Activated CD8-positive, alpha-beta memory T cell treated with anti-CD3 and anti-CD28 coated beads, Interleukin-2, amount 50 U/mL, for 24 hours (primary cell): ENCODE data around the gene IMMP2L.

ENCODE experiments used
- DNase-seq: peaks from one replicate; pipeline ENCODE4 v3.0.0-alpha.2; 2020; ENCODE audit errors: extremely low read depth

IMMP2L gene

DNA sequence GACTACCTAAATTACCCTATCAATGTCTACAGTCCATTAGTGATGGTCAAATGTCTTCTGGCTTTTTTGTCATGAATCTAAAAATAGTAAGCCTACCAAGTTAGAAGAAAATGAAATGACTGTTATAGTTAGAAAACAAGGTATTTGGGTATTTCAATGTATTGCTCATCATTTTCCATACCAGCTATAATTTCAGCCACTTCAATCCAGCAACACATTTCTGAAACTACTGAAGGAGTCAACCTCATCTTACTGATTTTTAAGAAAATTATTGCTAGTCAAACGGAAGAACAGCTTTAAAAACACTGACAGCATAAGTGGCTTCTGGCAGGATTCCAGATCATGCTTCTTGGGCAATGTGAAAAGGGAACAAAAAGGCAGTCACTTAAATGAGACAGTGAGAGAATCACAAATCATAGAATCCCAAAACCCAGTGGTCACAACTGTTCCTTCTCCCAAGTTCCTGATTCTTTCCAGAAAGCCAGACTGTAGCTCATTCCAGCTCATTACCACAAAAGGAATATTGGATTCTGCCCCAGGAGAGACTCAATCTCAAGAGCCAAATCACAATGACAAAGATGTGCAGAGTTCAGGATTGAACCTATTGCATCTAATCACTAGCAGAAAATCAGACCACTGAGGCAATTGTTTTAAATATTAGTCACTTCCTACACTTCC, 532.6 kb downstream of the IMMP2L start:
- peak; percentile 30 for DNase-seq

DNA sequence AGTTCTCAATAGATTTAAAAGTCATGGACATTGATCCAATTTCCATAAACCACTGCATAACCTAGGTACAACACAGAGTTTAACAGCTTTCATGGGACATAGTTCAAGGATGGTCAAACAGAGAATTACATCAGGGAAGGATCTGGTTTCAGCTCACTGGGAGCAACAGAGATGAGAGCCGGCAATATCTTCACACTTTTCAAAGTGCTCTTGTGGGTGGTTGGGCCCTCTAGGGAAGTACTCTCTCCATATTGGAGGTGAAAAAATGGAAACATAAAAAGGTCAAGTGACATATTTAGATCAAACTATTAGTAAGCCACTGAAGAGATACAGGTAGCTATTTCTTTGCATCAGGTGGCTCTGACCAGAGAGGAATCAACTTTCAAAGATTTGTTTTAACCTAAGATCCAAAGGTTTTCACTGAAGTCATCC, 533.1 kb downstream of the IMMP2L start:
- DNase-seq = no peak

DNA sequence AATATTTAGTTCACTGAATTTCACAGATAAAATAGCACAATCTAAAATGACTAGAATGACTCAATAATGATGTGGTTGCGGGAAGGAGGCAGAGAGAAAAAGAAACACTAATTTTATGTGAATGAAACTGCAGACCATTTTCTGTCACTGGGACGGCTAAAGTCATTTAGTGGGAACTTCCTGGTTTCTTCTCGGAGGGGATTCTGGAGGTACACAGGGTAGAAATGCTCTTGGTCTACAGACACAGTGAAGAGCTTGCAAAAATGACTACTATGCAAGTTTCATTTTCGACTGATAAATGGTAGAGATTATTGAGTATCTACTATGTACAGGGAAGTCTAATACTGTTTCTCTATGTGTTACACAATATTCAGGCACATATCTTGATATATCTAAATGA, 534.9 kb downstream of the IMMP2L start:
- DNase-seq = no peak

DNA sequence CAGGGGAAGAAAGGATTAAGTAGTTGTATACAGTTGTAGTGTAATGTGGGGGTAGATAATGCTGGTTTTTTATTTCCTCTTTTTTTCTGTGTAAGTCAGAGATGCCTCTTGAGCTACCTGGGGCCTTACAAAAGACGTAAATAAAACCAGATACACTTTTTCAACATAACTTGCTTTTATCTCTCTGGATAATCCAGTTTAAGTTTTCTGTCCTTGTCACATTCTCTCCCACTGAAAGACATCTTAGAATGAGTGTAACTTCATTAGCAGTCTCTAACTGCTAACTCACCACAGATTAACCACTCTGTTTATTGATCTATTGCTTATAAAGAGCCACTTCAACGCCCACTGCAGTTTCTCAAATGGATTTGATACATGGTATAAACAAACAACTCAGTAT, 535.5 kb downstream of the IMMP2L start:
- DNase-seq = no peak

DNA sequence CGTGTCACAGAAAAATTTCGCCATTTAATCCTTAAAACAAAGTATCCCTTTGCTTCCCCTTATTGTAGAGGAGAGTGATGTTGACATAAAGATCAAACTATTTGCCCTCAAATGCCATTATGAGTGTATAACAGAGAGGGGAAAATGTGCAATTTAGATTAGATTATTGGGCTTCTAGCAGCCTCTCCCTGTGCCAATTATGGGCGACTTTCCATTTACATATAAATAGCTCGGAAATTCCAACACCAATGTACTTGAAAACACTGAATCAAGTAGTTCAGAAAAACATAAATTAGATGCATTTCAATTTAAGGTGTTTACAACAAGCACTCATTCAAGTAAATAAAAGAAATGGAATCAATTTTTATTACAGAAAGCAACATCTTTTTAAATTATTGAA, 535.9 kb downstream of the IMMP2L start:
- DNase-seq = no peak

DNA sequence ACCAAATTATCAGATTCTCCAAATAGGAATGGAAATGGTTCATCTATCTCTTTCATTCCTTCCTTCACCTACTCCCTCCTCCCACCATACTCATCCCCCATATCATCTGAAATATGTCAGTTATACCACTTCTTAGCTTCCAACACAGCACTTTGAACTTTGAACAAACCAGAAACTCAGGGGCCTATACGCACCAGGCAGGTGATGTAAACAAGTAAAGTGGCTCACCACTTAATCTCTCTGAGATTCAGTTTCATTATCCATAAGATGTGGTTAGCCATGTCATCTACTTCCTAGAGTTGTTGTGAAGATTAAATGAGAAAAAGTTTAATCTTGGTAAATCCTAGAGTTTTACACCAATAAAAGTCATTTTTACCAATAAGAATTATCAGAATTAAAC, 537.3 kb downstream of the IMMP2L start:
- no peak for DNase-seq

DNA sequence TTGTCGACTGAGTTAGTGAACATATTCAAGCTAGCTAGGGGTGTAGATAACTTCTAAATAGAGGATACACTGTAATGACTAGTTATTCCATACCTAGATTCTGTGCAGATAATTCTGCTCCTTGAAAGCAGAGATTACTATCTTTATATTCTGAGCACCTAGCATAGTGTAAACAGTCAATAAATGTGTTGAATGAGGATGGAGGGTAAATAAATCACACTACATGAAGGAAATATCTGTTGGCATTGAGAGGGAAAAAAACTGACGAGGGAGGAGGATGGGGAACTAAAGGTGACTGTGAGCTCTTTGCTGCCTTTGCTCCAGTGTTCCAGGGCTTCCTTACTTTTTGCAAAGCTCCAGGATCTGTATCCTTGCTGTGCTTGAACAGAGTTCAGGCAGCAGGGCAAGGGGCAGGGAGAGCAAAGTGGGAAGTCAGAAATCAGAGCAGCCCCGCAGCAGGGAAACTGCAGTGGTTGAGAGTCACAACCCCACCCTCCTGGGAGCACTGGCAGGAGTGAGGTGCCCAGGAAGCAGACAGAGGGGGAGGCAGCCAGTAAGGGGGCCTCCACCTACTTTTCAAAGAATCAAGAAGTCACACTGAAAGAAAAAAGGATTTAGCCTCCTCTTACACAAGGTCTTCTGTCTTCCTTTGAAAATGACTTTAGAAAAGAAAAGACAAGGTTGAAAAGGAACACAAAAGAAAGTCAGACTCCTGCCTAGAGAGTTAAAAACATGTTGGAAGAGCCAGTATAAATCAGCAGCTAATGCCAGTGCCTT, 543.1 kb downstream of the IMMP2L start:
- DNase-seq = no peak

DNA sequence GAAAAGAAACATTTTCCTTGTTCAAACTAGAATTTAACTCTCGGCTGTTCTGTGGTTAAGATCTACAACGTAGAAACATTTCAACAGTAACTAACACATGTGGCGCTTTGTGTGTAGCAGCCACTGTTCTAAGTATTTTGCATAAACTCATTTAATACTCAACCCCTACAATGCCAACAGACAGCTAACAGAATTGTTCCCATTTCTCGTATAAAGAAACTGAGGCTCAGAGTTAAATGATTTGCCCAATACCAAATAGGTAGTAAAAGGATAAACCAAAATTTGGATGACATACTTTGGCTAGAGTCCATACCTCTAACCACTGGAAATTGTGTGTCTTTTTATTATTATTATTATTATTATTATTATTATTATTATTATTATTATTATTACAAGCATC, 543.8 kb downstream of the IMMP2L start:
- no peak for DNase-seq

DNA sequence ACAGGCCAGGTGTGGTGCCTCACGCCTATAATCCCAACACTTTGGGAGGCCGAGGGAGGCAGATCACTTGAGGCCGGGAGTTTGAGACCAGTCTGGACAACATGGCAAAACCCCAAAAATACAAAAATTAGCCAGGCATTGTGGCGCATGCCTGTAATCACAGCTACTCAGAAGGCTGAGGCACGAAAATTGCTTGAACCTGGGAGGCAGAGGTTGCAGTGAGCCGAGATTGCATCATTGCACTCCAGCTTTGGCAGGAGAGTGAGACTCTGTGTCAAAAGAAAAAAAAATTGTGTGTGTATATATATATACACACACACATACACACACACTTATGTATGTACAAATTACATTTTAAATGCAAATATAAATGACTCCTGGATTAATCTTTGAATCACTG, 548.2 kb downstream of the IMMP2L start:
- DNase-seq = no peak

DNA sequence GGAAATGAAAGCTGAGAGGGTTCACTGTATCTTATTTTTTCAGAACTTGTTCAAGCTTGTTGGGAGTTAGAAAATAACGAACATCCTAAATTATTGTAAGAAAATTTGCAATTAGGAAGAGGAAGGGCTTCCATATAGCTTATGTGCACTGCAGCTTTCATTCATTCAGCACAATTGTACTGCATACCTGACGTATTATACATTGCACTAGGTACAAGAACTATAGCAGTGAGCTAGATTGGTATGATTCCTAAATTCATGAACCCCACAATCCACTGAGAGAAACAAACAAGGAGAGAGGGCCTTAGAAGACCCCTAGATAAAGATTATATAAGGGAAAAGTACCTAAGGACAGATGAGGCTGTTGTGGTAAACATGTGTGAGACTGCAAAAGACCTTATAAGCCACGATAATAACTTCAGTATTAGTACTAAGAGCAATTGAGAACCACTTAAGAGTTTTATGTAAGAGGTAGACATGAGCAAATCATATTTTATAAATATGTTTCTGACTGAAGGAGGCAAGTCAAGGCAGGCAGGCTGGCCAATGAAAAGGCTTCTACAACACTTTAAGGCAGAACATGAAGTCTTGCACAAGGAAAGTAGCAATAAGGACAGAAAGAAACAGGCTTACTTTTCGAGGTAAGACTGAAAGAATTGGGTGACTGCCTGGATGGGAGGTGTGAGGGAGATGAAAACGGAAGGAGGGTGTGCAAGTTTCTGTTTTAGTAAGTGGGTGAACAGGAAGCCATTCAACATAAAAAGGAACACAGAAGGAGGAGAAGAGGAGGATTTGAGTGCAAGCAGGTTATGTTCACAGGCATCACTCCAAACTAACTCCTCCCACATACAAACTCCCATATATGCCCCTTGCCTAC, 549.3 kb downstream of the IMMP2L start:
- no peak for DNase-seq

DNA sequence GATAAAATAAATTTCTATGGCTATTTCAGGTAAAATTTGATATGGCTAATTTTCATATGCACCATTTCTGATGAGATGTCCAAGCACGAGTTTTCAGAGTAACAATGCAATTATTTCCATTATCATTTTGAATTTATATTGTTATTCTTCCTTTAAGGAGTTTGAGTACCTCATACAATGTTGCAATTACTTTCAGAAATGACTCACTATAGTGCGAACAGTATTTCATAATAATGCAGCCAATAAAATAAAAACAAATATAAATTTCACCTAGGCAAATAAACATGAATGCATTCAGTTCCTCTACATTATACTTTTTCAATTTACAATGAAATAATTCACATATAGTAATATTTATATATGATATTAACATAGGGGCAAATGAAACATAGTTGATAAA, 550.1 kb downstream of the IMMP2L start:
- DNase-seq = no peak

DNA sequence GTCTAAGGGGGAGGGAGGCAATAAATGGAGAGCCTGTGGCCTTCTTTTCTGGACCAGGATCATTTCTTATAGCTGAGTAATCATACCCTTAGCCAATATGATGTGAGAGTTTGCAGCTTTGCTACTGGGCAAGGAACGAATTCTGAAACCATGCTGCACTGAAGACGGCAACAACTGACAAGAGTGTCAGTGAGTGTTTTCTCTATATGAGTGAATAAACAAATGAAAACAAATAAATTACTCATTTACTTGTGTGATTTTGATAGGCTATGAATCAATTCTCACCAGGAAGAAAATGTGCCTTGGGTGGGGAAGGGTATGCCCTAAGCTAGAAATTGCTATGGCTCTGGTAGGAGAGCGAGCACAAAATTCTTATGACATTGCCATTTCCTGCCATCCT, 550.8 kb downstream of the IMMP2L start:
- DNase-seq = no peak

DNA sequence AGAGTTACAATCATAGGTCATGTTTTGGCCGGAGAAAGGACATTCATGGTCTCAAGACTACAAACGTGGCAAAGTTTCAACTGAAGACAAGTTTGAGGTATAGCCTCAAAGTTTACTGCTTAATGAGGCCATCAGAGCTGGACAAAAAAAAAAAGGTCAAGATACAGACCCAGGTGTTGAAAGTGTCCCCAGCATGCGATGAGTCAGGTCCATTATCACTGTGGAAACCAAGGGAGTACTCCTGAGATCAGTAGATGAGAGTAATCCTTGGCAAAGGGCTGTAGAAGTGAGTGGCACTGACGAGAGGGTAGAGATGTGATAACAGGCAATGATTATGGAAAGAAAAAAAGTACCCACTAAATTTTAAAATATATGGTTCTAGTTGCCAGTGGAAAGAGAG, 551.5 kb downstream of the IMMP2L start:
- DNase-seq = no peak

DNA sequence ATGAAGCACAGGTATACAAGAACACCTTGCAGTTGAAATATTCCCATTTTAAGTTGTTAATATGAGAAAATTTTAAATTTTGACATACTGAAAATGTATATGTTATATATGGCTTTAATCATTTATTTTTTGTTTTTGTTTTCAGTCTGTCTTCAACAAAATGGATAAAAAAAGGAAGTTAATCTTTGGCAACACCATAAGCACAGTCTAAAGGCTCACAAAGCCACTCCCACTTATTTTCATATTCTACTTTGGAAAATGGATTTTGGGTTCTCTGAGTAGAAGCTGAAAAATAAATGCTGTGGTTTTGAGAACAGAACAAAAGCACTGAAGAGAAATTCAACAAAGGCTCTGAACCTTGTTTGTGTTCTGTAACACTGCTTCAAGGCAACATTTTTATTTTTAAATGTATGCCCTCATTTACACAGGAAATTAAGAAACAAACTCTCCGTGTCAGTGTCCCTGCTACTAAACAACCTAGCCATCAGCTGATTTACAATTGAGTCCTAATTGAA, 552.7 kb downstream of the IMMP2L start:
- no peak for DNase-seq

DNA sequence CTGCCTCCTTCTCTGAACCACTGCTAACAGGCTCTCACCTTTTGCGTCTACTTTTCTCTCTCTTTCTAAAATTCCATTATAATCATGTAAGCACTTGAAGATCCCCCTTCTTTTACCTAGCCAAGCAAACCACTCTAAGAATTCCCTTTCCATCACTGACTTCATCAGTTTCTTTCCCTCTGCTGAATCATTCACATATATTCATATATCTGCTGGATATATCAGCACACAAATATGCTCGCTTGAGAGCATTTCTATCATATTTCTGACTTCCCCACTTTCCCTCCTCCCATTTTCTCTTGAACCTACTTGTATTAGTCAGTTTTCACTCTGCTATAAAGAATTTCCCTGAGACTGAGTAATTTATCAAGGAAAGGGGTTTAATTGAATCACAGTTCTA, 555.6 kb downstream of the IMMP2L start:
- DNase-seq = no peak

DNA sequence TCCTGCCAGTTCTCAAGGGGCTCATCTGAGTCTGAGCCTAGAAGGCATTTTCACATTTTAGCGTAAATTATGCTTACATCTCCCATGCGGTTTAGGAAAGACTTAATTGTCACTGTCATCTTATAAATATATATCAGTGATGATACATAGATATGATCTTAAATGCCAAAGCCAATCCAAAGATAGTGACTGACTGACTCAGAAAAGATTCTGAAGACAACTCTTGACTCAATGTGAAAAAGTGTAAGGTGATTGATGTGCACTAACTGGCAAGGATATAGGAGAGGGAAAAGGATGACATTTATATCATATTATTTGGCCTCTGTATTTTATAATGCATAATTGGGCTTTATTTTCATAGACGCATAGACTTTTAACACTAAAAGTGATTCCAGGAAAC, 556.3 kb downstream of the IMMP2L start:
- DNase-seq = no peak

DNA sequence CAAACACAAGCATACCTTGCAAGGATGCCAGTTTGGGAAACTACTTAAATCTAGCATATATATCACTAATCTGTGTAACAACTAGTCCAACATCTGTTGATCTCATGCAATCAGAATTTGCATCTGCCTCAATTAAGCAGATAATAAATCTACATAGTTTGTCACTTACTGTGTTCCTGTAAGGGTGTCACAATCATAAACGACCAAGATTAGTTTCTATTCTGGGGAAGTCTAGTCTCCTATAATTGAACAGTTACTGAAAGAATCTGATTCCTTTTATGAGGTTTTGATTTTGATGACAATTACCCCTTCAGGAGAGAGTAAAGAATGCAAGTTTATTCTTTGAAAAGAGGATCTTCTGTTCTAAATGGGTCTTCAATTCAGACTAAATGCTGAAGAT, 556.8 kb downstream of the IMMP2L start:
- no peak for DNase-seq

DNA sequence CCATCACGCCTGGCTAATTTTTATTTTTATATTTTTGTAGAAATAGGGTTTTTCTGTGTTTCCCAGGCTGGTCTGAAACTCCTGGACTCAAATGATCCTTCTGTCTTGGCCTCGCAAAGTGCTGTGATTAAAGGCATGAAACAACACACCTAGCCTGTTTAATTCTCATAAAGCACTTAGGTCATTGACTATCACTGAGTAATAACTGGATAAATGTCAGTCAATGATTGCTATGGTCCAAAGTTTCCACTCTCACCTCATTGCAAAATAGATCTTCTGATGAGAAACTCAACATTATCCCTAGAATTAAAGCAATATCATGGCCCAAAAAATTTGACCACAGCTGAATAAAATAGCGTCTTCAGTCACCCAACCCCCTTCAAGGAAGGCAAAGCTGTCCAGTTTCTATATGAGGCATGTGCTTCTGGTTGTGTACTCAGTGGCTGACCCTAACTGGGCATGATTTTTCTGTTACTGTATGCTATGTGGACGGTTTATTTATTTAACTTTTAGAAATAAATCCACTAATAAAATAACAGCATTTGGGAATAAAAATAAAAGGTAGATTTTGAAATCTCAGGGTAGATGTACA, 557.9 kb downstream of the IMMP2L start:
- no peak for DNase-seq

DNA sequence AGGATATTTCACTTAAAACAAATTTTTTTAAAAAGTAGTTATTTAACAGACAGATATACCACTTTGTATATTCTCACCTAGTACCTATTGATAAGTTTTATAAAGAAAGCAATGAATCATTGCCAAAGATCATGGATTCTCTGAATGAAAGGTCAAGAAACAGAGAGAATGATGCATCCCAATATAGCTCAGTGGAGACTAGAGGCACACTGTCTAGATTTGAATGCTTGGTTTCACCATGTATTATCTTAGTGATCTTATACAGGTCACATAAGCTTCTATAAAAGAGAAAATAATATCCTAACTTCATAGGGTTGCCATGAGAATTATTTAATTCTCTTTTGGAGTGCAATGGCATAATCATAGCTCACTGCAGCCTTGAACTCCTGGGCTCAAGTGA, 558.4 kb downstream of the IMMP2L start:
- no peak for DNase-seq

DNA sequence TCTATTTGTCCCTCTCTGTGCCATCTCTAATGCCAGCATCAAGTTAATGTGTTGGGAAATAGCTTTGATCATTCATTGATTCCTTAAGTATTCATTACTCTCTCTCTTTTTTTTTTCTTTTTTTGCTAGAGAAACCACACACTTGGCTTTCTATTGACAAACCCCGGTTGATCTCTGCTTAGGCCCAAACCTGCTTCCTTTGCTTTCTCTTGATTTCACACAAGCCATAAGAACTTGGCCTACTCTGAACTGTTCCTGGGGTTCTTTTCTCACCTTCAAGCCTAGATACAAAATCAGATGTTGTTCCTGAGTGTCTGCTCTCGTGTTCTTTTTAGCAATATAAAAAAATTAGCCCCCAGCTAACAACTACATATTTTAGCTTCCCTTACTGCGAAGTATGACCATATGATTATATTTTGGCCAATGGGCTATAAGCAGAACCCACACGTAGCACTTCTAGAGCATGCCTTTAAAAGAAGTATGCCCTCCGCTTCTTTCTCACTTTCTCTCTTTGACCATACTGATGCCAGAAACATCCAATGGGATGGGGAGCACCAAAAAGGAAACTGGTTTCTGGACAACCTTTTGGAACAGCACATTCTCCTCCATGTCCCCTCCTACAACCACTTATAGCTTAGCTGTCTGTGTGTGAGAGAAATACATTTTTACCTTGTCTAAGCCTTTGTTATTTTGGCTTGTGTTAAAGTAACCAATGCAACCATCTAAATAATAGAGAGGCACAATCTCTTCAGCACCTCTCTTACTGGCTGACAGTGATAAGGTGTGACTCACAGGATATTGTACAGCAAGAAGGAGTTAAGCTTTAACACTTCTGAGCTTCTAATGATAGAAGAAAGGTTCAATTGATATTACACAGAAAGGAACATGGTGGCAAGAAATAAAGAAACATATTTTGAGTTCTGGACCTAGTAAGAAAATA, 568.0 kb downstream of the IMMP2L start:
- no peak for DNase-seq
